SK-N-MC (cell line): ENCODE data around the gene TARBP1.

Experiments
- EZH2 ChIP-seq: fragments of 200-600 bp; sonication (generic); IDR thresholded peaks from one replicate; pipeline ENCODE4 v1.6.1; 2017; ENCODE audit warnings: antibody characterized with exemption
- FOXP2 ChIP-seq: optimal IDR thresholded peaks from 2 replicates; pipeline ENCODE3; 2011; ENCODE audit warnings: mild to moderate bottlenecking, moderate library complexity; ENCODE audit not compliant: insufficient read depth; ENCODE audit errors: extremely low read length, control extremely low read depth
- POLR2AphosphoS5 ChIP-seq: IDR thresholded peaks from 2 replicates; pipeline ENCODE4 v1.6.1; 2012; ENCODE audit warnings: mild to moderate bottlenecking, low read depth, low read length, borderline replicate concordance

GRCh38 chr1:234397732-234398131, 81.2 kb downstream of the TARBP1 start:
- TF ChIP-seq EZH2 (no peak), FOXP2 (no peak), POLR2AphosphoS5 (no peak)
